Fibroblast of lung (primary cell): ENCODE data around the gene NOS1AP. TPM values are rescaled to one million over a fixed set of nuclear protein-coding genes. Genes with fewer than 3 reads are reported as not detected.

ENCODE experiments used
- DNase-seq, 2 donors: peaks; one replicate each; pipeline versions ENCODE4 v3.0.0 to v3.0.0-alpha.2; 2010; ENCODE audit warnings: low read depth in 2 of 2
- H2AFZ ChIP-seq: 2 replicates; pipeline ENCODE4 v1.5.1; 2012; ENCODE audit warnings: low read length, control low read depth, inconsistent platforms
- H3K27ac ChIP-seq: 2 replicates; pipeline ENCODE4 v1.5.1; 2011; ENCODE audit warnings: low read length, control low read depth; ENCODE audit not compliant: insufficient read depth
- H3K27me3 ChIP-seq: 2 replicates; pipeline ENCODE4 v1.5.1; 2011; ENCODE audit warnings: mild to moderate bottlenecking, low read length; ENCODE audit not compliant: control insufficient read depth, insufficient read depth
- H3K36me3 ChIP-seq: 2 replicates; pipeline ENCODE4 v1.5.1; 2011; ENCODE audit warnings: low read length; ENCODE audit not compliant: control insufficient read depth, insufficient read depth
- H3K4me1 ChIP-seq: 2 replicates; pipeline ENCODE4 v1.5.1; 2011; ENCODE audit warnings: low read length; ENCODE audit not compliant: control insufficient read depth, insufficient read depth; ENCODE audit errors: extremely low read depth
- H3K4me2 ChIP-seq: 2 replicates; pipeline ENCODE4 v1.5.1; 2011; ENCODE audit warnings: low read length, control low read depth; ENCODE audit not compliant: insufficient read depth; ENCODE audit errors: extremely low read depth
- H3K4me3 ChIP-seq, 4 experiments: fragments of 200-600 bp in 1 of 4; sonication (generic) in 1 of 4; replicated peaks in 1 of 4; 2 replicates each; pipeline ENCODE4 v1.5.1; 2011 to 2016; ENCODE audit warnings: low read length in 4 of 4, low read depth in 3 of 4, mild to moderate bottlenecking in 3 of 4, control low read depth in 2 of 4, inconsistent platforms in 1 of 4, mixed read lengths in 1 of 4; ENCODE audit not compliant: insufficient read depth in 1 of 4; ENCODE audit errors: control extremely low read depth in 1 of 4
- H3K79me2 ChIP-seq: 2 replicates; pipeline ENCODE4 v1.5.1; 2012; ENCODE audit warnings: mild to moderate bottlenecking, low read length, inconsistent platforms; ENCODE audit not compliant: control insufficient read depth, insufficient read depth
- H3K9ac ChIP-seq: 2 replicates; pipeline ENCODE4 v1.5.1; 2011; ENCODE audit warnings: mild to moderate bottlenecking, low read length, control low read depth; ENCODE audit not compliant: insufficient read depth
- H3K9me3 ChIP-seq: 2 replicates; pipeline ENCODE4 v1.5.1; 2012; ENCODE audit warnings: low read depth, low read length; ENCODE audit not compliant: control insufficient read depth, insufficient read depth
- H4K20me1 ChIP-seq: 2 replicates; pipeline ENCODE4 v1.5.1; 2011; ENCODE audit warnings: low read length; ENCODE audit not compliant: control insufficient read depth, insufficient read depth; ENCODE audit errors: extremely low read depth
- EZH2 ChIP-seq: IDR thresholded peaks from 2 replicates; pipeline ENCODE4 v1.5.1; 2012; ENCODE audit warnings: low read length, control low read depth, mild to moderate bottlenecking; ENCODE audit errors: missing control alignments
- polyA plus RNA-seq, 2 donors: library from polyadenylated mRNA; depleted of rRNA in 1 of 2; stranded (reverse) in 1 of 2; unstranded in 1 of 2; fragments of >200 nt; gene quantifications; 2 replicates each; pipeline ENCODE4 v1.2.1, GENCODE V29; 2011 to 2012; ENCODE audit warnings: missing spikeins in 1 of 2
- total RNA-seq: library from RNA; depleted of rRNA; stranded (reverse); fragments of >200 nt; gene quantifications from 2 replicates; pipeline ENCODE4 v1.2.1, GENCODE V29; 2014
- TF ChIP-seq, protein P1 (sequence below), 2 donors: IDR thresholded peaks in 1 of 2; conservative IDR thresholded peaks in 1 of 2; 1 replicate in 1 of 2; 2 replicates in 1 of 2; pipeline ENCODE4 v1.5.1; 2011 to 2012; ENCODE audit warnings: low read length in 2 of 2, control low read depth in 1 of 2, inconsistent platforms in 1 of 2, low read depth in 1 of 2, mild to moderate bottlenecking in 1 of 2

The NOS1AP gene
- total and polyA plus RNA-seq, 2 donors (not counting 1 experiment from before 2014, with no cell fraction given): 0.14 to 0.17 TPM

GRCh38 chr1:162153374-162153773 lies 83.9 kb downstream of the NOS1AP start:
- no peaks in the 10 kb centered on the region for H4K20me1 ChIP-seq
- no peaks in the 10 kb centered on the region for H3K27me3 ChIP-seq
- H3K9me3 ChIP-seq: no peaks in the 10 kb centered on the region
- TF ChIP-seq, protein P1, sequence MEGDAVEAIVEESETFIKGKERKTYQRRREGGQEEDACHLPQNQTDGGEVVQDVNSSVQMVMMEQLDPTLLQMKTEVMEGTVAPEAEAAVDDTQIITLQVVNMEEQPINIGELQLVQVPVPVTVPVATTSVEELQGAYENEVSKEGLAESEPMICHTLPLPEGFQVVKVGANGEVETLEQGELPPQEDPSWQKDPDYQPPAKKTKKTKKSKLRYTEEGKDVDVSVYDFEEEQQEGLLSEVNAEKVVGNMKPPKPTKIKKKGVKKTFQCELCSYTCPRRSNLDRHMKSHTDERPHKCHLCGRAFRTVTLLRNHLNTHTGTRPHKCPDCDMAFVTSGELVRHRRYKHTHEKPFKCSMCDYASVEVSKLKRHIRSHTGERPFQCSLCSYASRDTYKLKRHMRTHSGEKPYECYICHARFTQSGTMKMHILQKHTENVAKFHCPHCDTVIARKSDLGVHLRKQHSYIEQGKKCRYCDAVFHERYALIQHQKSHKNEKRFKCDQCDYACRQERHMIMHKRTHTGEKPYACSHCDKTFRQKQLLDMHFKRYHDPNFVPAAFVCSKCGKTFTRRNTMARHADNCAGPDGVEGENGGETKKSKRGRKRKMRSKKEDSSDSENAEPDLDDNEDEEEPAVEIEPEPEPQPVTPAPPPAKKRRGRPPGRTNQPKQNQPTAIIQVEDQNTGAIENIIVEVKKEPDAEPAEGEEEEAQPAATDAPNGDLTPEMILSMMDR (conservative IDR thresholded peaks at IDR 0.05 in 1 of 2, IDR thresholded peaks at IDR 0.05 in 1 of 2; ENCODE audit: low read depth in 1 of 2, low read length in 2 of 2): no peak
- TF ChIP-seq EZH2: no peak
- no peaks in the 10 kb centered on the region for H3K36me3 ChIP-seq
- H3K27ac ChIP-seq: no peak overlapping the region
- no peak overlapping the region for H3K4me3 ChIP-seq
- no peak overlapping the region for H3K4me2 ChIP-seq
- no peaks in the 10 kb centered on the region for H3K79me2 ChIP-seq
- H3K4me1 ChIP-seq: no peaks in the 10 kb centered on the region
- H2AFZ ChIP-seq: no peak overlapping the region
- no peak for DNase-seq
- H3K9ac ChIP-seq: no peak overlapping the region

DNA sequence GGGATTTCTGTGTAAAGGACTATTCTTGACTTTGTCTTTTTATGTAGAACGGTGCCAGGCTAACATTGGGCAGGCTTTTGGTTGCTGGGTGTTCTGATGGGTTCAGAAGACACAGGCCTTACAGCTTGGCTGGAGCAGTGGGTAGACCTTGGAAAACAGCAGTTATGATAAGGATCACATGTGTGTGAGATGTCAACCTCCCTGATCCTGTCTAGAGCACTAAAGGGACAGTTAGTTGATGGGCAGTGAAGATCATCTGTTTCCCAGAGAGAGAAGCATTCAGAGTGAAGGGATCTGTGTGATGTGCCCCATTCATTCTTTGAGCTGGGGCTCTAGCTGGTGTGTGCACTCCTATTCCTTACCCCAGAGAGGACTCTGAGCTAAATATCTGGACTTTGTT lies 88.0 kb downstream of the NOS1AP start:
- Histone ChIP-seq H3K4me1 (no peaks in the 10 kb centered on the region), H3K36me3 (no peaks in the 10 kb centered on the region), H3K9me3 (no peaks in the 10 kb centered on the region), H3K27me3 (no peaks in the 10 kb centered on the region), H2AFZ (no peak overlapping the region), H3K4me3 (no peak overlapping the region), H4K20me1 (no peaks in the 10 kb centered on the region), H3K4me2 (no peak overlapping the region), H3K9ac (no peak overlapping the region), H3K27ac (no peak overlapping the region), H3K79me2 (no peaks in the 10 kb centered on the region)
- TF ChIP-seq EZH2: no peak
- no peak for DNase-seq

- Histone ChIP-seq H3K9me3 (no peaks in the 10 kb centered on the region), H3K4me2 (no peak overlapping the region), H3K4me1 (no peaks in the 10 kb centered on the region), H3K27ac (no peak overlapping the region), H3K79me2 (no peaks in the 10 kb centered on the region), H3K36me3 (no peaks in the 10 kb centered on the region), H2AFZ (no peak overlapping the region), H4K20me1 (no peaks in the 10 kb centered on the region), H3K27me3 (no peaks in the 10 kb centered on the region), H3K4me3 (no peak overlapping the region), H3K9ac (no peak overlapping the region)
- no peak for DNase-seq
- TF ChIP-seq, protein P1 (conservative IDR thresholded peaks at IDR 0.05 in 1 of 2, IDR thresholded peaks at IDR 0.05 in 1 of 2; ENCODE audit: low read depth in 1 of 2, low read length in 2 of 2): no peak
- TF ChIP-seq EZH2: no peak
Observed at GRCh38 chr1:162158624-162159271, 89.3 kb downstream of the NOS1AP start.
